OCI-LY7 (cell line): ENCODE results near the gene OSCP1. TPM values are rescaled to one million over a fixed set of nuclear protein-coding genes. Genes with fewer than 3 reads are reported as not detected.

ENCODE experiments used
- BruUV-seq: library from RNA; stranded (reverse); fragments of 400-500 nt; replicated peaks from 2 replicates; lab custom pipeline; 2021; lab: Mats Ljungman, UMichigan
- CTCF ChIA-PET: fragments of 300-600 bp; sonication (Branson Sonifier 250); formaldehyde crosslinking; loops from one replicate; lab custom pipeline; 2022; ENCODE audit warnings: antibody characterized with exemption; ENCODE audit not compliant: unreplicated experiment; lab: Charles Lee
- POLR2A ChIA-PET: fragments of 300-600 bp; sonication (Branson Sonifier 250); formaldehyde crosslinking; loops from one replicate; lab custom pipeline; 2022; ENCODE audit warnings: antibody characterized with exemption; lab: Charles Lee
- DNase-seq: peaks from one replicate; pipeline ENCODE4 v3.0.0-alpha.2; 2015; ENCODE audit warnings: low spot score
- H2AFZ ChIP-seq: fragments of 200-600 bp; sonication (generic), shearing (Covaris generic); 2 replicates; pipeline ENCODE4 v1.6.1; 2014; ENCODE audit warnings: mild to moderate bottlenecking, antibody characterized with exemption, low read length, moderate library complexity
- H3K27ac ChIP-seq: fragments of 200-600 bp; sonication (generic); 2 replicates; pipeline ENCODE4 v1.5.1; 2014; ENCODE audit warnings: mixed run types, low read depth, mild to moderate bottlenecking, moderate library complexity, low read length, inconsistent platforms; ENCODE audit not compliant: poor library complexity, severe bottlenecking
- H3K36me3 ChIP-seq: fragments of 200-600 bp; sonication (generic); 2 replicates; pipeline ENCODE4 v1.6.1; 2014; ENCODE audit warnings: mild to moderate bottlenecking, antibody characterized with exemption, low read length, moderate library complexity, mixed read lengths; ENCODE audit not compliant: insufficient read depth
- H3K4me1 ChIP-seq: fragments of 200-600 bp; sonication (generic); 2 replicates; pipeline ENCODE4 v1.5.1; 2014; ENCODE audit warnings: mild to moderate bottlenecking, low read length; ENCODE audit not compliant: insufficient read depth, poor library complexity, severe bottlenecking
- H3K4me2 ChIP-seq: fragments of 200-600 bp; sonication (generic); 2 replicates; pipeline ENCODE4 v1.6.1; 2014; ENCODE audit warnings: mild to moderate bottlenecking, low read length
- H3K4me3 ChIP-seq: fragments of 200-600 bp; sonication (generic); 2 replicates; pipeline ENCODE4 v1.5.1; 2014; ENCODE audit warnings: mild to moderate bottlenecking, low read depth, low read length; ENCODE audit not compliant: poor library complexity, severe bottlenecking
- H3K79me2 ChIP-seq: fragments of 200-600 bp; sonication (generic); 2 replicates; pipeline ENCODE4 v1.6.1; 2016; ENCODE audit warnings: low read depth, mild to moderate bottlenecking, low read length, moderate library complexity, mixed read lengths; ENCODE audit not compliant: insufficient read depth
- H3K9me2 ChIP-seq: fragments of 200-600 bp; sonication (generic); 2 replicates; pipeline ENCODE4 v1.6.1; 2016; ENCODE audit warnings: mild to moderate bottlenecking, low read length, mixed read lengths; ENCODE audit not compliant: insufficient read depth
- H3K9me3 ChIP-seq: fragments of 200-600 bp; sonication (generic); 2 replicates; pipeline ENCODE4 v1.6.1; 2014; ENCODE audit warnings: mild to moderate bottlenecking, mixed run types, low read length, mixed read lengths
- H4K20me1 ChIP-seq: fragments of 200-600 bp; sonication (generic); 2 replicates; pipeline ENCODE4 v1.6.1; 2014; ENCODE audit warnings: mild to moderate bottlenecking, antibody characterized with exemption, low read length, moderate library complexity, mixed read lengths; ENCODE audit not compliant: insufficient read depth
- CTCF ChIP-seq: fragments of 200-600 bp; sonication (generic); conservative IDR thresholded peaks from 2 replicates; pipeline ENCODE4 v1.5.1; 2014; ENCODE audit warnings: mild to moderate bottlenecking, antibody characterized with exemption, low read length, moderate library complexity, mixed read lengths
- EZH2phosphoT487 ChIP-seq: fragments of 200-600 bp; sonication (generic); IDR thresholded peaks from 2 replicates; pipeline ENCODE4 v1.6.1; 2018; ENCODE audit warnings: low read depth, borderline replicate concordance, mild to moderate bottlenecking, mixed run types, antibody characterized with exemption, low read length, moderate library complexity, mixed read lengths
- intact Hi-C: fragments of 100-400 bp; cut with micrococcal nuclease; formaldehyde crosslinking; loops from one replicate; pipeline ENCODE4 v1.10.0; 2022; ENCODE audit not compliant: unreplicated experiment
- total RNA-seq, 2 experiments: library from RNA; depleted of rRNA in 1 of 2; stranded (reverse); fragments of >200 nt in 1 of 2; shearing (Covaris generic) in 1 of 2; gene quantifications; 2 replicates each; pipeline ENCODE4 v1.2.3, GENCODE V29; 2014 to 2022

The OSCP1 gene
- total RNA-seq, 2 experiments from 2014 or later: 0.82 to 3.5 TPM

DNA sequence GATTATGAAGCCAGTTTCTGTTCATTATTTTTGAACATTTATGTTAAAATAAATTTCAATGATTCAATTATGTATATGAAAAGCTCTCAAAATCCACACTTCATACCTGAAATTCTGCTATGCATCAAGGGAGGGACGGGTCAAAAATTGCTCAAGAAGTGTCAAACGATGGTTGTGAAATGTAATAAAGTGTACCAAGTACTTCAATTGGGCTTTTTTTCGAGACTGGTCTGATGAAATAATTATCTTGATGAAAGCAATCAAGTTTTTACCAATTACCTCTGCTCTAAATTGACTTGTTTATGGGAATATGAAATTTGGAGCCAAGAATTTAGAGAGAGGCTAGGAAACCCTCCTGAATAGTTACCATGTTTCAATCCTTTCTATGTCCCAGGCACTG is 7.9 kb downstream of the OSCP1 start:
- H2AFZ ChIP-seq: no peak overlapping the region
- H3K4me1 ChIP-seq: no peaks in the 10 kb centered on the region
- no peaks in the 10 kb centered on the region for H4K20me1 ChIP-seq
- H3K36me3 ChIP-seq: no peaks in the 10 kb centered on the region
- no peak overlapping the region for H3K27ac ChIP-seq
- POLR2A ChIA-PET: no interaction called here
- TF ChIP-seq CTCF (no peak), EZH2phosphoT487 (no peak)
- intact Hi-C loops: no loop called here
- H3K4me3 ChIP-seq: no peak overlapping the region
- no TSS peak for BruUV-seq
- H3K79me2 ChIP-seq: no peaks in the 10 kb centered on the region
- CTCF ChIA-PET: no interaction called here
- H3K4me2 ChIP-seq: no peak overlapping the region
- H3K9me2 ChIP-seq: no peaks in the 10 kb centered on the region
- DNase-seq: no peak
- no peaks in the 10 kb centered on the region for H3K9me3 ChIP-seq

GRCh38 chr1:36440646-36441045 is 9.6 kb downstream of the OSCP1 start:
- H3K4me1 ChIP-seq: no peaks in the 10 kb centered on the region
- H3K79me2 ChIP-seq: no peaks in the 10 kb centered on the region
- no peak overlapping the region for H3K4me2 ChIP-seq
- TF ChIP-seq EZH2phosphoT487 (no peak), CTCF (no peak)
- no peak overlapping the region for H3K4me3 ChIP-seq
- POLR2A ChIA-PET: interaction anchor here (0.6 kb wide), 2 partner anchors 8 to 59 kb away, joined by 3 read pairs; no protein-coding TSS in a partner anchor
- no peaks in the 10 kb centered on the region for H3K9me3 ChIP-seq
- no peak overlapping the region for H3K27ac ChIP-seq
- no peaks in the 10 kb centered on the region for H3K9me2 ChIP-seq
- CTCF ChIA-PET: no interaction called here
- H4K20me1 ChIP-seq: no peaks in the 10 kb centered on the region
- no peaks in the 10 kb centered on the region for H3K36me3 ChIP-seq
- no peak overlapping the region for H2AFZ ChIP-seq
- DNase-seq: no peak
- intact Hi-C loops: no loop called here
- no TSS peak for BruUV-seq

DNA sequence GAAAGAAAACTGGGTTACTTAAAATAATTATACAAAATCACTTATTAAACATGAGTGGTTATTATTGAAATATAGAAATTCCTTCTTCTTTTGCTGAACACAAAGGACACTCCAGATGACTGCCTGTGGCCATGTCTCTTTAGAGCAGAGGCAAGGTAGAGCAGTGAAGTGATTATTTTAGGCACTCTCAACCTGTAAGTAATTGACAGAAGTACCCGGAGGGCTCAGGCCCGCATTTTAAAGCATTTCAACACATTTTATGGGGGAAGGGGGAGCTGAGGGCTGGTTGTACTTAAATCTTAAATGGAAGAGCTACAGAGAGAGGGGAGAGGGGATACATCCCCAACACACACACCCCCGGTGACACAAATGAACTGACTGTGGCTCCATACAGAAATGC is 10.2 kb downstream of the OSCP1 start:
- Histone ChIP-seq H3K79me2 (no peaks in the 10 kb centered on the region), H3K4me2 (no peak overlapping the region), H3K4me3 (no peak overlapping the region), H3K9me2 (no peaks in the 10 kb centered on the region), H4K20me1 (no peaks in the 10 kb centered on the region), H3K9me3 (no peaks in the 10 kb centered on the region), H3K36me3 (no peaks in the 10 kb centered on the region), H3K27ac (no peak overlapping the region), H3K4me1 (no peaks in the 10 kb centered on the region), H2AFZ (no peak overlapping the region)
- CTCF ChIA-PET: no interaction called here
- no TSS peak for BruUV-seq
- intact Hi-C loops: no loop called here
- TF ChIP-seq CTCF (no peak), EZH2phosphoT487 (no peak)
- no peak for DNase-seq
- POLR2A ChIA-PET: interaction anchor here (0.6 kb wide), 1 partner anchor 9 kb away, joined by 3 read pairs; no protein-coding TSS in a partner anchor
